Osteoblast (primary cell): ENCODE data around the gene SOX6. TPM values are rescaled to one million over a fixed set of nuclear protein-coding genes. Genes with fewer than 3 reads are reported as not detected.
"Not testable (repeated sequence)": the region's sequence is repeated elsewhere in the genome, so short reads cannot be mapped to it uniquely, and the experiment has no call there.

ENCODE experiments used
- DNase-seq: peaks from one replicate; pipeline ENCODE4 v3.0.0; 2011; ENCODE audit warnings: low spot score, mixed read lengths; ENCODE audit not compliant: insufficient read length; ENCODE audit errors: missing footprints
- H2AFZ ChIP-seq: 2 replicates; pipeline ENCODE4 v1.6.0; 2011; ENCODE audit warnings: mild to moderate bottlenecking, low read length
- H3K27ac ChIP-seq: 2 replicates; pipeline ENCODE4 v1.5.1; 2011; ENCODE audit warnings: mild to moderate bottlenecking, low read depth, low read length, moderate library complexity
- H3K27me3 ChIP-seq: 2 replicates; pipeline ENCODE4 v1.6.0; 2012; ENCODE audit warnings: mild to moderate bottlenecking, control low read depth, inconsistent platforms, low read length, moderate library complexity; ENCODE audit not compliant: insufficient read depth
- H3K36me3 ChIP-seq: 2 replicates; pipeline ENCODE4 v1.5.1; 2011; ENCODE audit warnings: mild to moderate bottlenecking, low read length, control low read depth, moderate library complexity; ENCODE audit not compliant: insufficient read depth
- H3K4me1 ChIP-seq: 2 replicates; pipeline ENCODE4 v1.5.1; 2011; ENCODE audit warnings: mild to moderate bottlenecking, low read length, control low read depth, moderate library complexity; ENCODE audit not compliant: insufficient read depth
- H3K4me2 ChIP-seq: 2 replicates; pipeline ENCODE4 v1.6.0; 2011; ENCODE audit warnings: mild to moderate bottlenecking, low read length; ENCODE audit not compliant: insufficient read depth
- H3K4me3 ChIP-seq: fragments of 200-600 bp; sonication (generic); 3 replicates; pipeline ENCODE4 v1.5.1; 2012; ENCODE audit warnings: mild to moderate bottlenecking, low read length, inconsistent platforms; ENCODE audit not compliant: insufficient read depth
- H3K79me2 ChIP-seq: 2 replicates; pipeline ENCODE4 v1.6.0; 2012; ENCODE audit warnings: mild to moderate bottlenecking, low read length, control low read depth, inconsistent platforms; ENCODE audit not compliant: insufficient read depth
- H3K9me3 ChIP-seq: 2 replicates; pipeline ENCODE4 v1.5.1; 2011; ENCODE audit warnings: low read depth, low read length, control low read depth
- H4K20me1 ChIP-seq: 2 replicates; pipeline ENCODE4 v1.6.0; 2012; ENCODE audit warnings: mild to moderate bottlenecking, low read length, control low read depth; ENCODE audit not compliant: insufficient read depth
- CTCF ChIP-seq: IDR thresholded peaks from 2 replicates; pipeline ENCODE4 v1.5.1; 2011; ENCODE audit warnings: mild to moderate bottlenecking, low read depth, low read length, moderate library complexity; ENCODE audit errors: extremely low read depth
- total RNA-seq: library from RNA; depleted of rRNA; stranded (reverse); fragments of >200 nt; gene quantifications from 2 replicates; pipeline ENCODE4 v1.2.3, GENCODE V29; 2012

Gene SOX6
- total RNA-seq, 1 donor: 3.3 TPM

GRCh38 chr11:16377746-16378145 lies 21.4 kb upstream of the SOX6 start:
- TF ChIP-seq CTCF: no peak
- Histone ChIP-seq H3K4me1 (no peaks in the 10 kb centered on the region), H3K27ac (no peak overlapping the region), H2AFZ (no peak overlapping the region), H3K36me3 (no peaks in the 10 kb centered on the region), H3K27me3 (no peaks in the 10 kb centered on the region), H3K79me2 (no peaks in the 10 kb centered on the region), H4K20me1 (no peaks in the 10 kb centered on the region), H3K9me3 (no peaks in the 10 kb centered on the region), H3K4me3 (no peak overlapping the region), H3K4me2 (no peak overlapping the region)
- no peak for DNase-seq

- H3K27ac ChIP-seq, H3K4me2 ChIP-seq, H4K20me1 ChIP-seq, H3K4me1 ChIP-seq, H2AFZ ChIP-seq, H3K79me2 ChIP-seq, H3K9me3 ChIP-seq, DNase-seq, H3K27me3 ChIP-seq, H3K4me3 ChIP-seq, H3K36me3 ChIP-seq: not testable (repeated sequence)
Observed at GRCh38 chr11:16375664-16376063, 19.3 kb upstream of the SOX6 start.

- no peak overlapping the region for H3K4me2 ChIP-seq
- H3K27ac ChIP-seq: no peak overlapping the region
- H4K20me1 ChIP-seq: no peaks in the 10 kb centered on the region
- DNase-seq: no peak
- no peaks in the 10 kb centered on the region for H3K79me2 ChIP-seq
- no peak overlapping the region for H2AFZ ChIP-seq
- H3K4me1 ChIP-seq: no peaks in the 10 kb centered on the region
- no peak for TF ChIP-seq CTCF
- no peak overlapping the region for H3K4me3 ChIP-seq
- no peaks in the 10 kb centered on the region for H3K36me3 ChIP-seq
- H3K9me3 ChIP-seq: no peaks in the 10 kb centered on the region
- H3K27me3 ChIP-seq: no peaks in the 10 kb centered on the region
Observed at GRCh38 chr11:16373768-16374167, 17.4 kb upstream of the SOX6 start.

GRCh38 chr11:16372355-16372754 lies 16.0 kb upstream of the SOX6 start:
- Histone ChIP-seq H2AFZ (no peak overlapping the region), H3K4me1 (no peaks in the 10 kb centered on the region), H3K4me2 (no peak overlapping the region), H3K36me3 (no peaks in the 10 kb centered on the region), H4K20me1 (no peaks in the 10 kb centered on the region), H3K79me2 (no peaks in the 10 kb centered on the region), H3K27ac (no peak overlapping the region), H3K27me3 (no peaks in the 10 kb centered on the region), H3K4me3 (no peak overlapping the region), H3K9me3 (no peaks in the 10 kb centered on the region)
- TF ChIP-seq CTCF: no peak
- no peak for DNase-seq
